SK-N-SH (cell line): ENCODE data around the gene FNDC3B. TPM values are rescaled to one million over a fixed set of nuclear protein-coding genes. Genes with fewer than 3 reads are reported as not detected.

ENCODE experiments used
- CTCF ChIA-PET: fragments of 300-600, 350-600 bp; formaldehyde crosslinking; extraction: SDS; loops from one replicate; lab custom pipeline; 2021; lab: Yijun Ruan, JAX
- POLR2A ChIA-PET: fragments of 350-600 bp; sonication (Branson Sonifier 250); formaldehyde crosslinking; extraction: SDS; loops from one replicate; lab custom pipeline; 2020; ENCODE audit warnings: antibody characterized with exemption, inconsistent platforms; lab: Yijun Ruan, JAX
- DNase-seq: peaks from one replicate; pipeline ENCODE4 v3.0.0; 2012
- H2AFZ ChIP-seq: fragments of 200-600 bp; sonication (generic); 2 replicates; pipeline ENCODE4 v1.8.1; 2016; ENCODE audit warnings: antibody characterized with exemption, mild to moderate bottlenecking, low read depth
- H3F3A ChIP-seq: fragments of 200-600 bp; sonication (generic); replicated peaks from 2 replicates; pipeline ENCODE3; 2016; ENCODE audit warnings: antibody characterized with exemption, mild to moderate bottlenecking; ENCODE audit not compliant: insufficient read depth
- H3K27ac ChIP-seq, 2 experiments: fragments of 200-500 bp in 1 of 2; fragments of 200-600 bp in 1 of 2; sonication (Bioruptor generic) in 1 of 2; sonication (generic), shearing (Covaris generic) in 1 of 2; 2 replicates each; pipeline versions ENCODE4 v1.5.1 to v1.6.1; 2014 to 2016; ENCODE audit warnings: low read depth in 2 of 2, inconsistent platforms in 1 of 2, low read length in 1 of 2, mild to moderate bottlenecking in 1 of 2, mixed read lengths in 1 of 2
- H3K27me3 ChIP-seq: fragments of 200-600 bp; sonication (generic), shearing (Covaris generic); 2 replicates; pipeline ENCODE4 v1.6.1; 2016; ENCODE audit warnings: mixed run types; ENCODE audit not compliant: insufficient read depth
- H3K36me3 ChIP-seq, 2 experiments: fragments of 200-500 bp in 1 of 2; fragments of 200-600 bp in 1 of 2; sonication (Bioruptor generic) in 1 of 2; sonication (generic) in 1 of 2; replicated peaks in 1 of 2; 2 replicates each; pipeline versions ENCODE3 to v1.5.1; 2014 to 2016; ENCODE audit warnings: low read length in 1 of 2, mild to moderate bottlenecking in 1 of 2; ENCODE audit not compliant: insufficient read depth in 2 of 2, control insufficient read depth in 1 of 2
- H3K4me1 ChIP-seq, 2 experiments: fragments of 200-500 bp in 1 of 2; fragments of 200-600 bp in 1 of 2; sonication (Bioruptor generic) in 1 of 2; sonication (generic), shearing (Covaris generic) in 1 of 2; 2 replicates each; pipeline versions ENCODE4 v1.5.1 to v1.6.1; 2014 to 2016; ENCODE audit warnings: low read depth in 1 of 2, low read length in 1 of 2, mixed run types in 1 of 2; ENCODE audit not compliant: insufficient read depth in 2 of 2, control insufficient read depth in 1 of 2
- H3K4me2 ChIP-seq: fragments of 200-600 bp; sonication (generic), shearing (Covaris generic); 2 replicates; pipeline ENCODE4 v1.6.1; 2017; ENCODE audit warnings: mixed run types
- H3K4me3 ChIP-seq, 2 experiments: fragments of 200-500 bp in 1 of 2; fragments of 200-600 bp in 1 of 2; sonication (Bioruptor generic) in 1 of 2; sonication (generic), shearing (Covaris generic) in 1 of 2; 2 replicates each; pipeline versions ENCODE4 v1.5.1 to v1.8.1; 2014 to 2016; ENCODE audit warnings: low read depth in 2 of 2, inconsistent platforms in 1 of 2, low read length in 1 of 2, mild to moderate bottlenecking in 1 of 2, mixed read lengths in 1 of 2, moderate library complexity in 1 of 2
- H3K79me2 ChIP-seq: fragments of 200-600 bp; sonication (generic); 2 replicates; pipeline ENCODE4 v1.8.1; 2017; ENCODE audit warnings: mild to moderate bottlenecking; ENCODE audit not compliant: insufficient read depth
- H3K9ac ChIP-seq: fragments of 200-600 bp; sonication (generic); 2 replicates; pipeline ENCODE4 v1.6.1; 2017; ENCODE audit warnings: mixed run types
- H3K9me2 ChIP-seq: fragments of 200-600 bp; sonication (generic); 2 replicates; pipeline ENCODE4 v1.6.1; 2017; ENCODE audit warnings: mixed run types
- H3K9me3 ChIP-seq: fragments of 200-600 bp; sonication (generic); 2 replicates; pipeline ENCODE4 v1.6.1; 2017; ENCODE audit warnings: mixed run types, mild to moderate bottlenecking, moderate library complexity
- H4K20me1 ChIP-seq: fragments of 200-600 bp; sonication (generic); 2 replicates; pipeline ENCODE4 v1.6.1; 2017; ENCODE audit warnings: mild to moderate bottlenecking, mixed run types; ENCODE audit not compliant: insufficient read depth
- CTCF ChIP-seq: fragments of 200-600 bp; sonication (generic); IDR thresholded peaks from 2 replicates; pipeline ENCODE4 v1.6.1; 2017; ENCODE audit warnings: antibody characterized with exemption, mild to moderate bottlenecking, moderate library complexity
- ELF1 ChIP-seq: IDR thresholded peaks from 2 replicates; pipeline ENCODE4 v1.4.0; 2012
- FOSL2 ChIP-seq: IDR thresholded peaks from 2 replicates; pipeline ENCODE4 v1.4.0; 2012; ENCODE audit warnings: low read depth, mild to moderate bottlenecking, moderate library complexity, borderline replicate concordance
- GABPA ChIP-seq: IDR thresholded peaks from 2 replicates; pipeline ENCODE4 v1.4.0; 2012; ENCODE audit warnings: low read depth, mild to moderate bottlenecking
- GATA2 ChIP-seq: sonication (generic); formaldehyde crosslinking; IDR thresholded peaks from 2 replicates; pipeline ENCODE4 v1.5.0; 2020; ENCODE audit warnings: mild to moderate bottlenecking, missing genetic modification reagents
- MAX ChIP-seq: IDR thresholded peaks from 2 replicates; pipeline ENCODE4 v1.4.0; 2012; ENCODE audit warnings: low read depth
- MEF2A ChIP-seq: IDR thresholded peaks from 2 replicates; pipeline ENCODE4 v1.4.0; 2012; ENCODE audit warnings: low read depth, borderline replicate concordance
- PBX3 ChIP-seq: IDR thresholded peaks from 2 replicates; pipeline ENCODE4; 2012
- RFX5 ChIP-seq: IDR thresholded peaks from 2 replicates; pipeline ENCODE4 v1.6.1; 2012; ENCODE audit warnings: mild to moderate bottlenecking, improper control_type of control experiment, low read length
- RXRA ChIP-seq: IDR thresholded peaks from 2 replicates; pipeline ENCODE4 v1.4.0; 2012; ENCODE audit warnings: low read depth, mild to moderate bottlenecking, borderline replicate concordance
- SIN3A ChIP-seq: IDR thresholded peaks from 2 replicates; pipeline ENCODE4 v1.6.1; 2012; ENCODE audit warnings: low read depth, mild to moderate bottlenecking, low read length, moderate library complexity, borderline replicate concordance
- TAF1 ChIP-seq: IDR thresholded peaks from 2 replicates; pipeline ENCODE4 v1.6.1; 2012; ENCODE audit warnings: low read depth, mild to moderate bottlenecking, low read length, moderate library complexity, borderline replicate concordance
- TEAD4 ChIP-seq: IDR thresholded peaks from 2 replicates; pipeline ENCODE4 v1.4.0; 2012; ENCODE audit warnings: mild to moderate bottlenecking, borderline replicate concordance; ENCODE audit not compliant: insufficient read depth
- YY1 ChIP-seq: IDR thresholded peaks from 2 replicates; pipeline ENCODE4 v1.4.0; 2012; ENCODE audit warnings: low read depth, mild to moderate bottlenecking
- ZBTB33 ChIP-seq: IDR thresholded peaks from 2 replicates; pipeline ENCODE4 v1.4.0; 2012; ENCODE audit warnings: low read depth, borderline replicate concordance
- WGBS: methylation state at CpG from one replicate; pipeline ENCODE4 v1.1.6; 2017; ENCODE audit warnings: low lambda C conversion rate; 5-methylcytosine and 5-hydroxymethylcytosine counted together
- polyA plus RNA-seq, 3 experiments: library from polyadenylated mRNA; depleted of rRNA; stranded (reverse); fragments of >200 nt; gene quantifications; 2 replicates each; pipeline ENCODE4 v1.2.3, GENCODE V29; 2012

FNDC3B gene
- polyA plus RNA-seq, 1 of the 3 experiments (the other 2 are of a cell fraction), result 10.4 TPM

- no peak overlapping the region for H3K9ac ChIP-seq
- POLR2A ChIA-PET, result no interaction called here
- 91% methylated on average over 7 of the region's 7 CpGs for WGBS
- no peak overlapping the region for H3K4me2 ChIP-seq
- 0 out of 4 replicates have a peak overlapping the region, but pooled peaks of 1 of the 2 experiments have one; percentile 1 for H3K27ac ChIP-seq
- TF ChIP-seq TEAD4 (no peak), ELF1 (no peak)
- peaks cover 82% of the 10 kb centered on the region for H4K20me1 ChIP-seq
- peaks cover 3 to 47% of the 10 kb centered on the region in 2 experiments; a peak in 3 of 4 replicates for H3K4me1 ChIP-seq
- H3K36me3 ChIP-seq, result peaks cover 2 to 36% of the 10 kb centered on the region in 2 experiments
- H3K79me2 ChIP-seq, result peaks cover 100% of the 10 kb centered on the region
- H3F3A ChIP-seq, result peaks cover 24% of the 10 kb centered on the region
- DNase-seq, result no peak
- no peak overlapping the region for H3K4me3 ChIP-seq
- H3K9me3 ChIP-seq, result no peaks in the 10 kb centered on the region
- no peak overlapping the region for H2AFZ ChIP-seq
- no peaks in the 10 kb centered on the region for H3K9me2 ChIP-seq
- no peaks in the 10 kb centered on the region for H3K27me3 ChIP-seq
- CTCF ChIA-PET, result no interaction called here
These were observed 48.5 kb downstream of the FNDC3B start for GRCh38 chr3:172087602-172088580.

- Histone ChIP-seq H3K79me2 (peaks cover 97% of the 10 kb centered on the region), H3K9me2 (no peaks in the 10 kb centered on the region), H2AFZ (no peak overlapping the region), H3F3A (peaks cover 17% of the 10 kb centered on the region), H4K20me1 (peaks cover 84% of the 10 kb centered on the region), H3K4me1 (peaks cover 0 to 44% of the 10 kb centered on the region in 2 experiments; a peak in 2 of 4 replicates), H3K27ac (no peak overlapping the region), H3K9me3 (no peaks in the 10 kb centered on the region), H3K9ac (no peak overlapping the region), H3K4me2 (no peak overlapping the region), H3K27me3 (no peaks in the 10 kb centered on the region), H3K4me3 (no peak overlapping the region)
- POLR2A ChIA-PET, result no interaction called here
- CTCF ChIA-PET, result no interaction called here
- 89% methylated on average over 4 of the region's 4 CpGs for WGBS
- no peak for TF ChIP-seq MEF2A
- TF ChIP-seq CTCF, result no peak
- no peak for TF ChIP-seq RFX5
- TF ChIP-seq, all 33 proteins: peak for 0
- DNase-seq, result no peak
- H3K36me3 ChIP-seq, result peaks cover 2 to 24% of the 10 kb centered on the region in 2 experiments
These were observed 49.9 kb downstream of the FNDC3B start for GRCh38 chr3:172089250-172089649.

GRCh38 chr3:172090035-172090434, 50.7 kb downstream of the FNDC3B start:
- WGBS, result 95% methylated on average over 4 of the region's 4 CpGs
- Histone ChIP-seq H3K4me2 (no peak overlapping the region), H3K9ac (no peak overlapping the region), H3K27me3 (no peaks in the 10 kb centered on the region), H3K9me3 (no peaks in the 10 kb centered on the region), H3K4me3 (no peak overlapping the region), H3K27ac (no peak overlapping the region), H3K79me2 (peaks cover 97% of the 10 kb centered on the region), H3K9me2 (no peaks in the 10 kb centered on the region), H2AFZ (no peak overlapping the region), H4K20me1 (peaks cover 87% of the 10 kb centered on the region), H3K4me1 (peaks cover 2 to 44% of the 10 kb centered on the region in 2 experiments; a peak in 3 of 4 replicates), H3K36me3 (peaks cover 2 to 21% of the 10 kb centered on the region in 2 experiments), H3F3A (peaks cover 17% of the 10 kb centered on the region)
- ChIA-PET POLR2A (no interaction called here), CTCF (no interaction called here)
- no peak for DNase-seq
- TF ChIP-seq RXRA (no peak), ELF1 (no peak), SIN3A (no peak), GABPA (no peak), GATA2 (CRISPR knock-in tag) (no peak), PBX3 (no peak), ZBTB33 (no peak), YY1 (no peak), TAF1 (no peak), MAX (no peak), FOSL2 (no peak)
